Activated CD4-positive, alpha-beta T cell treated with anti-CD3 and anti-CD28 coated beads for 1 hour (primary cell): Measurements from ENCODE around the gene LRP8.
"Not testable (repeated sequence)": the region's sequence is repeated elsewhere in the genome, so short reads cannot be mapped to it uniquely, and the experiment has no call there.

Experiments
- DNase-seq: peaks from one replicate; pipeline ENCODE4 v3.0.0-alpha.2; 2020

The LRP8 gene

DNA sequence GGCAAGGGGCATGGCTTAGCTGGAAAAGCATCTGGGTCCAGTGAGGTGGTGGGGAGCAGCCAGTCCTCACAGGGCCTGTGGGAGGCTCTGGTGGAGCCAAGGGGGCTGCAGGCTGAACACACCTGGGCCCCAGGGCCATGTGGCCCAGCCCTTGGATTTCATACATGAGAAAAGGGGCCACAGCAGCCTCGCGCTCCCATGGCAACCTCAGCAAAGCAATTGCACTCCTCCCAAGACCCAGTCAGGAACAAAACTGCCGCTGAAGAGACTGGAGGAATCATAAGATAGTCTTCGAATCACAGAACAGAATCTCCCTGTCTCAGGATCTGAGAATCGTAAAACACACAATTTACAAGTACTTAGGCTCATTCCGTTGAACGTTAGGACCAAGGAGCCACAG, 24.6 kb downstream of the LRP8 start:
- no peak for DNase-seq

DNA sequence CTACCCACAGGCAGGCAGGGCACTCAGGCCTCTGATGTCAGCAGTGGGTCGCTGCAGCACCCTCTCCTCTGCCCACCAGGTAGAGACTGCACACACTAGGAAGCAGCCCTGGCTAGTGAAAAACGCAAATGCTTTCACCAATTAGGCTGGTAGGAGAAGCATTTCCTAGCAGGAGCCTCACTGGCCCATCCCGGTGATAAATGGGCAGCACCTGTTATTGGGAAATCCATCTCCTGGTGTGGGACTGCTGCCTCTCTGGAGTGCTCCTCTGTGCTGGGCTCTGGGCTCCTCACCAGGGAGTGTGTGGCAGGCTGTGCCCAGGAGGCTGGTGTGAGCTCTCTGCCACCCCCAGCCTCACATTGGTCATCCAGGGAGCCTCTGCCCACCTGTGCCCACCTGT, 28.6 kb downstream of the LRP8 start:
- no peak for DNase-seq

DNA sequence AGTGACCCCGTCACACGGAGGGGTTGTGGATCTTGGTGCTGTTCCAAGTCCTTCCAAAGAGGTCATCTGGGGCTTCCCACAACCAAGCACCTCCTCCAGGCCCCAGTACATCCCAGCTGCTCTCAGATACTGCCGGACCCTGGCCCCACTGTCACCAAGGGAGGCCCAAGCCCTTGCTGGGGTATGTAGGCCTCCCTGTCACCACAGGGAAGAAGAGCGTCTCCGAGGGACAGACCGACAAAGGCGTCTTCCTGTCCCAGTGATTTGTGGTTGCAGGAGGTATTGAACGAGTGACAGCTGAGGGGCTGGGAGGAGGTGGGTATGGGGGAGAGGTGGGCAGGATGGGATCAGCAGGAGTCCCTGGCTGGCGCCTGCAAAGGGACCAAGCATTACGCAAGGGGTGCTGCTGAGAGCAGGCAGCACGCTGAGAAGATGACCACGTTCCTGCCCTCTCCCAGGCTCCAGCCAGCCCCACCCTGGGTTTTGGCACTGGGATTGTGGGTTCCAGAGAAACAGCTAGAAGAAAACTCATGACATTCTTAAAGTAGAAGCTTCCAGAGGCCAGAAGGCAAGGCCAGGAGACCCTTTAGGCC, 29.7 kb downstream of the LRP8 start:
- DNase-seq, result no peak

DNA sequence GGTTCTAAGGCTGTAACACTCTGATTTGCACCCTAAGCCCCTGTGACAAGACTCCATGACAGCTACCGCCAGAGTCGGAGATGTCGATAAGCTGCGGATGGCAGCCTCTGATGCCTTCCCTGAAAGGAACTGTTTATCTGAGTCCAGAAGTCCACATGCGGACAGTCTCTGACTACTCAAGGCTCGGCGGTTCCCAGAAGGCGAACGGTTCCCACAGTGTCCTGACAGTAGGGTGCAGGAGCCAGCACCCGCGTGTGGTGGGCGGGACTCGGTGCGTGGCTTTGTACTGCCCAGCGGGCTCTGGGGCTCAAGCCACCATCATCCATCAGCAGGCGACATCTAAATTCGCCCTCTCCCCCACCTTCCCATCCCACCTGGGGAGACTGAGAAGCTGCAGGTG, 30.7 kb downstream of the LRP8 start:
- no peak for DNase-seq

DNA sequence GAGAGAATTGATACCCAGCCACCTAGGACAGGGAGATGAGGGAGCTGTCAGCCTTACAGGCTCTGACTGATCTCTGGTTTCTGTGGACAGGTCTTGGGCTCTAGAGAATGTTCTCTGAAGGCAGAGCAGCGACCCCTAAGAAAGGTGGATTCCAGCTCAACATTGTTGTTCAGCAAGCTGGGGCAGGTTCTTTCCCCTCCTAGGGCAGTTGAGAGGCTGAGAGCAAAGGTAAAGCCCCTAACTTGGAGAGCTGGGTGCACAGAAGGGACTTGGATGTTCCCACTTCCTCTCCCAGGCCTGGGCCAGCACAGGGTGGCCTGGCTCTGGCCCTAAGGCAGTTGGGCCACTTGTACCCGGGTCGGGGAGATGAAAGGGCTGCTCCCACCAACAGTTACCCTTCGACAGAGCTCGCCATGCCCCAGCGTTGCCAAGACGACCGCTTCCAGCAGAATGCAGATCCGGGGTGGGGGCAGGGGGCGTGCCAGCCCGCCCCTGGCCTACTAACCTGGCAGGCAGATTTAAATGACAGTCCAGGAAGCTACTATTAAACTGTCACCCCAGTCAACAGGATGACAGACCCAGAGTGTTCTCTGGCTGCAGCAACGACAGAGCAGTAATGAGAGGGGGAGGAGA, 31.6 kb downstream of the LRP8 start:
- no peak for DNase-seq

DNA sequence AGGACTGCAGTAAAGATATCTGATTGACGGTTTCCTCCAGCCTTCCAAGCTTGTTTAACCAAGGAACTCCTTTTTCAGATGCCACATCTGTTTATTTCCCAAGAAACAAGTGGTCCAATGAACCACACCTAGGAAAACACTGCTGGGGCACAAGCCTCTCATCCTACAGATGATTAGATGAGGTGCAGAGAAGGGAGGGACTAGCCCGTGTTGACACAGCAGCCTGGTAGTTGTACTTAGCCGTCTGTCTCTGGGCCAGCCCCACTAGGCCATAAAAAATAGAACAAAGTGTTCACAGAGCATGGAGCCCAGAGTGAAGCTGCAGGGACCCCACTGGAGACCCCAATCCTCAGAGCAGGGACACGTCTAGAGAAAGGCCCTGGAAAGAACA, 32.1 kb downstream of the LRP8 start:
- DNase-seq, result no peak

DNA sequence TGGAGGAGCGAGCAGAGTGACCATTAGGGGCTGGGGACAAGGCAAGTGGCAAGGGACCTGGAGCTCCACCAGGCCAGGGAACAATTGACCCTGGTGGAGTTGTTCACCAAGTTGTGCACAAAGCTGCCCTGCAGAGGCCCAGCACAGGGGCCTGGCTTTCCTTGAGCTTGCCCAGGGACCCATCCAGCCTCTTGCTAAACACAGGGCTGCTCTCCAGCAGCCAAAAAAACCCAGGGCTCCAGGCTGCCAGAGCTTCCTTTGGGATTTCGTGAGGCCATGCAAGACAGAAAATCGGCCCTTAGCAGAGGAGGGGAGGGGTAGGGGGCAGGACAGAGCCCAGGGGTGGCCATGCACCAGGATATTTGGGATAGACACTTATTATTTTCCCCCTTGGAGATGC, 32.6 kb downstream of the LRP8 start:
- no peak for DNase-seq

DNA sequence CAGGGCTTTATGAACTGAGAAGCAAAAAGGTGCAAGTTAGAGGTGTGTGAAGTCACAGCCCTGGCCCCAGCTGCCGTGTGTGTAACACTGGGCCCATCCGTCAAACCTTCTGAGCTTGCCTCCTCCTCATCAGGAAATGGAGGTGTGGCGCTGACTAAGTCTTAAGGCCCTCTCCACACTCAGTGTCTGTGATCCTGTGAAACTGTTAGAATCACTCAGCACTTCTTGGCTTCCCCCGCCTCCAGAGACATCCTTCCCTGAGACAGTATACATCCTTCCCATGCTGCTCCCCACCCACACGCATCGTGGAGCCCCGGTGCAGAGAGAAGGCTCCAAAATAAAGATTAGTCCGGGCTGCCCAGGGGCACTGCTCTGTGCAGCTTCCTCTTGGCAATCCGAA, 33.3 kb downstream of the LRP8 start:
- DNase-seq, result no peak

DNA sequence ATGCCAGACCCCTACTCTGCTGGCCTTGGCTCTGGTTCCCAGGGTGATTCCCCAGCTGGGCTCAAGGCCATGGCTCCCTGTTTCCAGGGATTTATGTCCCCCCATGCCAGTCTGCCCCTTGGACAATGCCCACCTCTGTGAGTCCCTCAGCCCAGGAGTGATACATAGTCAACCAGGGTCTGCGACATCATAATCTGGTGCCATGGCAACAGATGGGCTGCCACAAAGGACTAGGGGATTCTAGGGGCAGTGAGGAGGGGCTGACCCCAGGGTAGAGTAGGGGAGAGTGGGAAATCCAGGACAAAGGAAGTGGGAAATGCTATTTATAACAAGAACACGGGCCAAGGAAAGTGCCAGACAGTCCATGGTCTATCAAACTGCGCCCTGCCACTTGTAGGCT, 33.8 kb downstream of the LRP8 start:
- DNase-seq, result no peak

DNA sequence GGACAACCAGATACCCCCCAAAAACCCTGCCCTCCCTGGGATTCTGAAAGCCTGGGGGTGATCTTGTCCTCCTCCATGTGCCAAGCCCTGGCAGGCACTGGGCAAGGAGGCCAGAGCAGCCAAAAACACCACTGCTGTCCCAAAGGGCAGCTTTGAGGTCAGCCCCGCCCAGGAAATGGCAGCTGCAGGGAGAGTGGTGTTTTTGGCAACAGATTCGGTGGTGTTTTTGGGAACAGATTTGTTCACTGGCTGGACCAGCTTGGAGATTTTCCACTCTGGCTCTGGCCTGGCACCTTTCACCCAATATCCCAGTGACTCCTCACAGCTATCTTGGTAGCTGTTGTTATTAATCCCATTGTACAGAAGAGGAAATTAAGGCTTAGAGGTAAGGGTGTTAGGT, 34.7 kb downstream of the LRP8 start:
- no peak for DNase-seq

DNA sequence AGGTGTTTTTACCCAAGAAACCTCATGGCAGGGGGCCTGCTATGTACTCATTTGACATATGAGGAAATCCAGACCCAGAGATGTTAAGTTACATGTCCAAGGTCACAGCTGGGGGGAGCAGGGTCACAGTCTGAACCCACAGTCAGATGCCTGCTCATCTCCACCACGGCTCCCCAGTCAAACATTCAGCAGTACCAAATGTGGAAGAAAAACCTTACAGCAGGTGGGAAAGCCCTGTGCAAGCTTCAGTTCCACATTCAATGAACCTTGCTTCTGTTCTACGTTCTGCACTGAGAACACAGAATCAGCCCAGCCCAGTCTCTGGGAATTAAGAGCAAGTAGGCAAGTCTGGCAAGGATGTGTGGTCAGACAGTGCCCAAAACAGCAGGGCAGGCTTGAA, 35.2 kb downstream of the LRP8 start:
- no peak for DNase-seq

DNA sequence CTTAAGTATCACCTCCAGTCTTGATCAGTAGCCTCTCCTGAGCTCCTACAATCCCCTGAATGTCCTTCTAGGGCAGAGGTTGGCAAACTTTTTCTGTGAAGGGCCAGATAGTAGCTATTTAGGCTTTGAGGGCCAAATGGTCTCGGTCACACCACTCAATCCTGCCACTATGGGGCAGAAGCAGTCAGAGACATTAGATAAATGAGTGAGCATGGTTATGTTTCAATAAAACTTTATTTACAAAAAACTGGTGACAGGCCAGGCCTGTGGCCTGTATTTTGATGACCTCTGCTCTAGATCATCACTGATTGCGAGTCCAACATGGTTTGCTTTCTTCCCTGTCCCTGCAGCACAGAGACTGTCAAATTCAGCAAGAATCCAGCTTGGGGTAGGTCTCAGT, 36.3 kb downstream of the LRP8 start:
- no peak for DNase-seq

DNA sequence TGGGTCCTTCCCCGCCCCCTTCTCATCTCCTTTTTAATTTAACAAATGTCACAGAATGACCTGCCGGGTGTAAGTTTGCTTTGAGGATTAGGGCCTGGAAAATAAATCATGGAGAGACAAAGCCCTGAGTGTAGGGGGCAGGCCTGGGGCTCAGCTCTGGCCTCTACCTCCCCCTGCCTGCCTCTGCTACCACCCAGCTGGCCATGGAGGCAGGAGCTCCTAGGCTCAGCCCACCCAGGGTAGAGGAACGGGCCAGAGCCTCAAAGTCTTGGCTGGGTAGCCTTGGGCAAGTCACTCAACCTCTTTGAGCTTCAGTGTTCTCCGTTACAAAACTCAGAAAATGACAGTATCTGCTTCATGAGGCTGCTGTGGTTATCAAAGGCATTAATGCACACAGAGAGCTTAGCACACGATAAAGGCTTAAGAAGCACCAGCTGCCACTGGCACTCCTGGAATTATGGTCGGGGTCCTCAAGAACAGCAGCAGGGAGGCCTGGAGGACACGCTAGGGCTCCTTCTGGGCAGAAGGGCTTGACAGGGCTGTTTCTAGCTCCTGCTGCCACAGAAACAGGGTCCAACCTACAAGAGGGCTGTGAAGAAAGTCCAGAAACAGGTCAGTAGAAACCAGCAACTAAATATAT, 39.0 kb downstream of the LRP8 start:
- DNase-seq, result no peak

DNA sequence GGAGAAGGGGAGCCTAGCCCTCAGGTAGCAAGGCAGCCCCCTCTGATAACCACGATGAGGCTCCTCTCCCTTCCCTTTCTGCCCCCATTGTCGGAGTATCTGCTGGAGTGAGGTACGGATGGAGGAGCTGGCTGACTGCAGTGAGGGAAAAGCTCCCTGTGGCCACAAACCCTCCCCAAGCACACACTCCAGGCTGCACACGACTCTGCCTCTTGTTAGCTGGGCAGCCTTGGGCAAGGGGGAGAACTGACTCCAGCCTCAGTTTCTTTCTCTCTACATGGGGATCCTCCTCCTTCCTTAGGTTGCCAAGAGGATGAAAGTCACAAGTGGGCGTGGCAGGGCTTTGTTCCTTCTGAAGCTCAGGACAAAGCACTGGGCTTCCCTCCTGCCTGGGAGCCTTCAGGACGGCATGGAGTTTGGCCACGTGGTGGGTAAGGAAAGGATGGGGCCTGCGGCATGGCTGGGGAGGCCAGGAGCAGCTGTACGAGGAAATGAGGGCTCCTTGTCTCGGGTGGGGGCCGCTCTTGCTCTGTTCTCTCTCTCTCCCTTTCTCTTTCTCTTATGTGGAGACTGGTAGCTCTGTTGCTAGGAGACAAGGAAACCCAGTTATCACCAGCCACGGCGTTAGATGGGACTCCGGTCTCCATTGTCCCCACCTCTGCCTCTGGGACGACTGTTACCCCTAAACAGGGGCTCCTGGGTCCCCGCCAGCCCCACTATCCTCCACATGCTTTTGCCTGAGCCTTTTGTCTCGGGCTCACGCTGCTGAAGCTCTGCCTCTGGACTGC, 39.7 kb downstream of the LRP8 start:
- no peak for DNase-seq

DNA sequence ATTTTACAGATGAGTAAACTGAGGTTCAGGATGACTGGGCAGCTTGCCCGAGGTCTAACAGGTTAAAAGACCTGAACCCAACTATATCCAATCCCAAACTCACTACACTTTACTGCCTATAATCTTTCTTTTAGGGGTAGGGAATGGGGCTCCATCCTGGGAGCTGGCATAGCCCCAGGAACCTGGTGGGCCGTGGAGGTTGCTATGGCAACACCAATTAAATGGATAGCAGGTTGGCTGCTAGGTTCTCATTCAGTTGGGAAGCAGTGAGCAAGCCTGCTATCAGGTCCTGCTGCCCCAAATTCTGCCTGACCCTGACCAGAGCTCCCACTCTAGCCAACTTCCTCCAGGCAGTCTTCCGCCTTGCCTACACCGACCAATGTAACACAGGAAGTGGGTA, 40.9 kb downstream of the LRP8 start:
- DNase-seq, result no peak

DNA sequence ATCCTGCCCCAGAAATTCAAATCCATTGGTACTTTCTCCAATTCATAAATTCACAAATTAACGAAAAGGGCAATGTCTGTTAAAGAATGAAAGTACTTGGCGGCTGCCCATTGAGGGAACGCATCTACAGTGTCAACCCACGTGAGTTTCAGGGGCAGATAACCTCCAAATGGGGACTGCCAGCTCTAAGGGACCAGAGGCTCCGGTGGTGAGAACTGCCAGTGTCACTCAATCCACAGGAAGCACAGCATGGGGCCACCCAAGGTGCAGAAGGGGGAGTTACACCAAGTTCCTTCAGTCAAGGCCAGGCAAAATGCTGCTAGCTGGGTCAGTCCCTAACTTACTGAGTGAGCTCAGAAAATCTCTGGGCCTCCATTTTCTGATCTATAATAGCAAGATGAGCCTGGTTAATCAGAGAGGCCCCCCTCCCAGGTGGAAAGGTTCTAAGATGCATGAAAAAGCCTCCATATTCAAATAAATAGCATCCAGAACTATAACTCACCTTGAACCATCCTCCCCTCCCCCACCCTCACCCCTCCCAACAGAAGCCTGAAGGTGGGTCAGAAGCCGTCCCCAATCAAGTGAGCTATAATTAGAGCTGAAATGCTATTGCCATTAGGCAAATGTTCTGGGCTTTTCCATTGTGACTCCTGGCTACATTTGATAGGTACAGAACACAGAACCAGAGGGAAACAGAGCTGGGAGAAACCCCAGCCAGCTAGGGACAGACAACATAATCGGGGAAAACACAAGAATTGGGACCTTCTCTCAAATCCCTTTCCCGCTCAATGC, 41.7 kb downstream of the LRP8 start:
- no peak for DNase-seq

DNA sequence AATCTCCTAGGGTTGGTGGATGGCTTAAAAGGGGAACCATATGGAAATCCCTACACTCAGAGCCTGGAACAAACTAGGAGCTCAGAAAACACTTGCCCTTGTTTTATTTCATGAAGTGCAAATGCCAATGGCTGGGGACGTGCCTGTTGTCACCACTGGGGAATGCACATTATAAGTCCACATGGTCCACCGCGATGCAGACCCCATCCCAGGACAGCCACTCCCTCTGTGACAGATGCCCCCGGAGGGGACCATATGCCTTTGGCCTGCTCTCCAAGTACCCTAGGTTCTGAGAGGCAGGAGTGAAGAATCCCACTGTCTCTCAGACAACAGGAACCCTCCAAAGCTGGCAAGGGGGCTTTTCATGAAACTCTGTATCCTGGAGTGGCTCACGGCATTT, 42.3 kb downstream of the LRP8 start:
- DNase-seq, result no peak

DNA sequence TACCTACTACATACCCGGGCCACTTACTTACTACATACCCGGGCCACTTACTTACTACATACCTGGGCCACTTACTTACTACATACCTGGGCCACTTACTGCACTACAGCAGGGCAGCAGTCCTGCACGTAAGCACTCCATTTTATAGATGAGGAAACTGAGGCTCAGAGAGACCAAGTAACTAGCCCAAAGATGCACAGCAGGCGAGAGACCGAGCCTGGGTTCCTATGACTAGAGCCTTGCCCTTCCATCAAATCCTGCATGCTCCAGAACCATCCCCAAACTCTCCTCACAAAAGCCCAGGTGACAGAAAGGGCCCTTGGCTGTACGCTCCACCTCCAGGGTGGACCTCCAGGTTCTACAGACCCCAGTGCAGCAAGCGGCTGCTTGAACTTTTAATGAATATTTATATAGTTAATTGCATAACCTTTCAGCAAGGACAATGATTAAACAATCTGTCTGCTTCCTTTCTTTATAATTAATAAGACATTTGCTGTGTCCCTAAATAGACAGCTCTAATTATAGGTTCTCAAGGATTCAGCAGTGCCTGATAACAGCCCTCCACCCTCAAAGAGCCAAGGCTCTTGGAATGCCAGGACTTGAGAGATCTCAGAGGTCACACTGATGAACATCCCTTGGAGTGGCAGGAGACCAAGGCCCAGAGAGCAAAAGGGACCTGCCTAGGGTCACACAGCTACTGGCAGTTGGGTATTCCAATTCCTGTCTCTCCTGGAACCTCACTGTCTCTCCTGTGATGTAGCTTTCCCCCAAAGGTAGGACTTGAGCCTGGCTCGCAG, 43.4 kb downstream of the LRP8 start:
- DNase-seq, result no peak

DNA sequence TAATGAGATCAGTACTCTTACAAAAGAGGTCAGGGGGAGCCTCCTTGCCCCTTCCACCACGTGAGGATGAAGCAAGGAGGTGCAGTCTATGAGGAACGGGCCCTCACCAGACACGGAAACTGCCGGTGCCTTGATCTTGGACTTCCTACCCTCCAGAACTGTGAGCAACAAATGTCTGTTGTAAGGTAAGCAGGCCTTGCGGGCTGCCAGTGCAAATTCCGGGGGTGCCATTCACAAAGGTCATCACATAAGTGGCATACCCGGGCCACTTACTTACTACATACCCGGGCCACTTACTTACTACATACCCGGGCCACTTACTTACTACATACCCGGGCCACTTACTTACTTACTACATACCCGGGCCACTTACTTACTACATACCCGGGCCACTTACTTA, 44.7 kb downstream of the LRP8 start:
- DNase-seq, result not testable (repeated sequence)

DNA sequence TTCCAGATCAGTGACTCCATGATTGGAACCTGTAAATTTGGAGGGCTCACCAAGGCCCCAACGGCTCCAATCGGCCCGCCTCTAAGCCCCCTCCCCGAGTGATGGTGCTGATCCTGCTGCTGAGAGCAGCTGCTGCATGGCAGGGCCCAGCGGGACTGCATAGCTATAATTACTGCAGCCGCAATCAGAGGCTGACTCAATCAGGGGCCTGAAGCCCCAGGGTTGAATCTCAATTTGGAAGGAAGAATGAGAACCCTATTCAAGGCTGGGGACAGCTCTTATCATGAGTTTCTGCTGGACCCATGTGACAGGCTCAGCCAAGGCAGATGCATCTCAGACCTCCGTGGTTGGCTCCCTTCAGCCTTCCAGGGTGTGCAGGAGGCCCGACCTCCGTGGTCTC, 46.7 kb downstream of the LRP8 start:
- no peak for DNase-seq

DNA sequence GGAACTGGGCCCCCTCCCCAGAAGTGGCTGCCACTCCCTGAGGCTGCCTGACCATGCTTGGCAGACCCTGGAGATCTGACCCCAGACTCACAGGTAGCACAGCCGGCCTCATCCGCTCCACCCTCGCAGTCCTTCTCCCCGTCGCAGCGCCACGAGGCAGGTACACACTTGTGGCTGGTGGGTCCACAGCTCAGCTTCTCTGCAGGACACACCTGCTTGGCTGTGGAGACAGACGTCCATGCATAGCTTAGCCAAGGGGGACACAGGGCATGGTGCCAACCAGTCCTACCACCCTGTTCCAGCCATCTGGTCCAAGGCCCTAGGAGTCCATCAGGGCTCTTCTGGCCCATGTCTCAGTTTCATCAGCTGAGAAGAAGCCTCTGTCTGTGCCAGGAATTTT, 47.4 kb downstream of the LRP8 start:
- no peak for DNase-seq
